ENCODE results near the gene IL3.

Gene IL3, protein sequence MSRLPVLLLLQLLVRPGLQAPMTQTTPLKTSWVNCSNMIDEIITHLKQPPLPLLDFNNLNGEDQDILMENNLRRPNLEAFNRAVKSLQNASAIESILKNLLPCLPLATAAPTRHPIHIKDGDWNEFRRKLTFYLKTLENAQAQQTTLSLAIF

DNA sequence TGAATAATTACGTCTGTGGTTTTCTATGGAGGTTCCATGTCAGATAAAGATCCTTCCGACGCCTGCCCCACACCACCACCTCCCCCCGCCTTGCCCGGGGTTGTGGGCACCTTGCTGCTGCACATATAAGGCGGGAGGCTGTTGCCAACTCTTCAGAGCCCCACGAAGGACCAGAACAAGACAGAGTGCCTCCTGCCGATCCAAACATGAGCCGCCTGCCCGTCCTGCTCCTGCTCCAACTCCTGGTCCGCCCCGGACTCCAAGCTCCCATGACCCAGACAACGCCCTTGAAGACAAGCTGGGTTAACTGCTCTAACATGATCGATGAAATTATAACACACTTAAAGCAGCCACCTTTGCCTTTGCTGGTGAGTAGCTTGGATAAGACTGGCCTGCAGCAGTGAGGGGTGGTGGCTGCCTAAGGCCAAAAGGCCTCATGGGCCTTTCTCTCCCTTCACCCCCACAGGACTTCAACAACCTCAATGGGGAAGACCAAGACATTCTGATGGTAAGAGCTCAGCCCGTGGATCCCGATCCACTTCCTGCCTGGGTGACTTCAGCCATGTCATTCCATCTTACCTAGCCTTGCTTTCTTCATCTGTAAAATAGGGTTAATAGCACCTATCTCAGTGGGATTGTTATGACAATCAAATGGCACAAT lies at the start of gene IL3:
IL3 (plus strand) TSS at position 155 of the 661 bp plus-strand sequence; CDS start at position 207, 52 bp downstream.
- DNase-seq, result no peak

DNA sequence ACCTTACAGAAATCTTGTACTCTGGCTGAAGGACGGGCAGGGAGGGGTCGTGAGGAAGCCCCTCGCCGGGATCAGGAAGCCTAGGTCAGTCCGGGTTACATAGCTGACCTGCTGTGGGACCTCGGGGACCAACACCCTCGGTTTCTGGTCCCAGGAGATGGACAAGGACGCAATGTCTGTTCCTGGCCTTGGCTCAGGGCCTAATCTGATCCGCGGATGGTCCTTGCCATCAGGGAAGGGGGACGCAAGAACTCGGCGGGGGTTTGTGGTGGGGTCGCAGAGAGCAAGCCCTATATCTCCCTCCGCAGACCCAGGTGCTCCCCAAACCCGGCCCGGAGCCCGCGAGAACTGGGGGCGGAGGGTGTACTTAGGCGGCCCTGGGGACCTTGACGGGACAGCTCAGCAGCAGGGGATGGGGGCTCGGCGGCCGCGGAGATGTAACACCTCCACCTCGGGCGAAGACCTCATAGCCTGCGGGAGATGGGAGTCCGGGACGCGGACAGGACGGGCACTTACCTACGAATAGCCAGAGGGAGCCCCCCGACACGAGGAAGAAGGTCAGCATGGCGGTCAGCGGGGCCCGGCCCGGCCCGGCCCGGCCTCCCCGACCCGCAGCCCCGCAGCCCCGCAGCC lies 49.4 kb upstream of the IL3 start:
- no peak for DNase-seq

DNA sequence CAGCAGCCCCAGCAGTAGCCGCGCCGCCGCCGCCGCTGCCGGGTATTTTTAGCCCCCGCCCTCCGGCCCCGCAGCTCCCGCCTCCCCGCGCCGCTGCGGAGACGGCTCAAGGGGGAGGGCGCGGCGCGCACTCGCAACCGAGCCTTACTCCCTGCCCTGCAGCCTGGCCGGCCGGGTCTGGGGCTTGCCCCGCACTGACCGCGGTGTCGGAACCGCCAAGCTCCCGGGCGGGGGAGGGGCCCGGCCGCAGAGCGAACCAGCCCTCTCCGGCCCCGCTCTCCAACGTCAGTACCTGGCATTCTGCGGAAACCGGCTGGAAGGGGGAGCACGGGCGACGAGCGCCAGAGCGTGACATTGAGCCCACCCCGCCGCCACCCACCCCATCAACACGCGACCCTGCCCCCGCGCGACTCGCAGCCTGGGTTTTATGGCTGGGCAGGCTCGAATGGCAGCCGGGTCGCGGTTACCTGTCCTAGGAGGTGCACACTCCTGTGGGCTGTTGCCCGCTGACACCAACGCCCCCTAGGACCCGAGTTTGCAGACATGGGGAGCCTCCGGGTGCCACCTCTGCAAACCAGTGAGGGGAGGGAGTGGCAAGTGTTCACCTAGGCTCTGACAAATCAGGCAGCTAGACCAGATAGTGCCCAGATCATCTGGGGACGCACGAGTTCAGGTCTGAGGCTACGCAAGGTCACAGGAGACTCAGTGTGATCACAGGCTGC lies 48.7 kb upstream of the IL3 start, which contains the start of gene ACSL6:
ACSL6 (minus strand) TSS at position 37 of the 722 bp plus-strand sequence. CDS start 105 bp downstream, outside the sequence.
- DNase-seq, result no peak

DNA sequence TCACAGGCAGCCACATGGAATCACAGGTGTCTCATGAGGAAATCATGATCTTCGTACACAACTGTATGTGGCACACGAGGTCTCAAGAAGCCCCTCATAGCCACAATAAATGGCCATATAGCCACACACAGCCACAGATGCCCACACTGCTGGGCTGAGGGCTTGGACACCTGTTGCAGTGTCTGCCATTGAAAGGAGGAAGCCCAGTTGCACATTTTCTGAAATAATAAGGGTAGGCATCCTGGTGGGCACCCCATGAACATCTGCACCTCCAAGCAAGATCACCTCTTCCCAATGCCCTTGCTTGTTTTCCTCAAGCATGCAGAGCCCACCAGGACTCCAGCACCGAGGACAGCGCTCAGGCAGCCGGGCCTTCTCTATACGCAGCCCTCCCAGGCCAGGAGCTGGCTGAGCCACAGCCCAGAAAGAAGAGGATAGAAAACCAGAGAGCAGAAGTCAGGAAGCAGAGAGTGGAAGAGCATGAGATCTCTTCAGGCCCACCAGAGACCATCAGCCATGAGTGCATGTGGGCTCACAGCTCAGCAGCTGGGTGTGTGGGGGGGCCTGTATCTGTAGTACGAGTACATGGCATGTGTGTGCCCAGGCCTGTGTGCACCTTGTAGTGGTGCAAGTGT lies 48.0 kb upstream of the IL3 start:
- DNase-seq, result no peak

DNA sequence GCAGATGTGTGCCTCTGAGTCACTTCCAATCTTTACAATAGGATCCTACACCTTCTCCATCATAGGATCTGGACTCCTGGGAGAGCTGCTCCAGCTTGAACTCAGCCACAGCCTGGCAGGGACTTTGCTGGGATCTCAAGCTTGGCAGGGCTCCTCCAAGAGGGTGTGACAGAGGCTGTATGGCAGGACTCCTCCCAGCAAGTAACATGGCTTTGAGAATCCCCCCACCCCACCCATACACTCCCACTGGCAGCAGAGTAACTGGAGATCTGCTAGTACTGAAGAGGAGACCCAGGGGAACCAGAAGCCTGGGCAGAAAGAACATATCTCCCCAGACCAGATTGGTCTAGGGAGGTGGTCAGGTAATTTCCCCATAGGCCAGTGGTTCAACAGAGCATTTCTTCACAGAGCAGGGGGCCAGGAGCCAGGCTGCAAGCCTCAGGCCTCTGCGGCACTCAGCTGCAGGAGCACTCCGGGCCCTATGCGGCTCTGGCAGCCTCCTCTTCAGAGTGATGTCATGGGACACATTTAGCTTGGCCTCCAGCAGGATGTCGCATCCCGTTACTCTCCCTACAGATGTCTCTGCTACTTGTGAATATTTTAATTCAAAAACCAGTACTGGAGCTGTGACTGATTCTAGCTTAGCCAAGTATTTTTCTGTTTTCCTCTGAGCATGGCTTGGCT lies 47.3 kb upstream of the IL3 start:
- no peak for DNase-seq

DNA sequence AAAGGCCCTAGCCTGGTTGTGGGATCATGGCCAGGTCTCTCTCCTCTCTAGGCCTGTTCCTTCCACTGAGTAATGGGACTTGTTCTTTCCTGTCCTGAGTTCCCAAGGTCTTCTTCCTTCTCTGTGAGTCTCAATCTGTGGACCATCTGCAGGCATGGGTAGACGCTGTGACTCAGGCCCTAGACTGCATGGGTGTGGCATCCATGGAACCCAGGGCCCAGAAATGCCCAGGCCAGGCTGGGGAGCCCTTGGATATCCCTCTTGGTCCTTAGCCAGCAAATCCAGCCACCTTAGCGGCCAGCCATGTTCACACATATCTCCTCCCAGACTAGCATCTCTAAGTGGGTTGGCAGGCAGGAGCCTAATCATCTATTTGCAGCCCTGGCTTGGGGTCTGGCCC lies 46.7 kb upstream of the IL3 start:
- no peak for DNase-seq

DNA sequence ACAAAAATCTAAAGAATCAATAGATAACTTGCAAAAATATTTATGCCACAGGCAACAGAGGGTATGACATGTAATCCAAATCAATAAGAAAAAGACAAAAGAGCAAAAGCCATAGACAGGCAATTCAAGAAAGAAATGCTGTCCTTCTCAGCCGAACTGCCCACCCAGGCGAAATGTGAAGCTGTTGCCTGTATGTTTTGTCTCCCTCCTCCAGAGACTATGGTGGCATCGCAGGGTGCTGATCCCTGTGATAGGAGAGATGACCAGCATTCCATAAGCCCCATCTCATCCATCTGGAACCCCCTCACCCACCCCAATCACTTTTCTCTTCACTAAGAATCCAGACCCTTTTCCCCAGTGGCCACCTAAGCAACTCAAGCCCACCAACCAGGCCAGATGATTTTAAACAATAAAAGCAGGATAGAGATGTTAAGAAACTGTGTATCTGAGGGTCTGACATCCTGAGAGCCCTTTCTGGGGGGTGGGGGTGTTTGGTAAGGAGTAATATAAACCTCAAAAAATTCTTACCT lies 43.7 kb upstream of the IL3 start:
- no peak for DNase-seq

DNA sequence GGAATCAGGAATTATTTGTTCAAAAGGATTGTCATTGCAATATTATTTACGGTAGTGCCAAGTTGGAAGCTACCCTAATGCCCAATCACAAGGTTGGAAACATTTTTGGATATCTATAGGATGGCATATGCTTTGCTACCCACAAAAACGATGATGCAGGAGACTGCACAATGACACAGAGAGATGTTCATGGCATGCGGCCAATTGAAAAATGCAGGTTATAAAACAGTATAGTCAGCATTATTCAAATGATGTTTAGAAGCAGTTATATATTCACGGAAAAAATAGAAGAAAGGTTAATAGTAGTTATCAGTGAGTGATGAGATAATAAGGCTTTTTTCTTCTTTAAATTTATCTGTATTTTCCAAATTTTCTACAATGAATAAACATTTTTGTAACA lies 43.1 kb upstream of the IL3 start:
- DNase-seq, result no peak

DNA sequence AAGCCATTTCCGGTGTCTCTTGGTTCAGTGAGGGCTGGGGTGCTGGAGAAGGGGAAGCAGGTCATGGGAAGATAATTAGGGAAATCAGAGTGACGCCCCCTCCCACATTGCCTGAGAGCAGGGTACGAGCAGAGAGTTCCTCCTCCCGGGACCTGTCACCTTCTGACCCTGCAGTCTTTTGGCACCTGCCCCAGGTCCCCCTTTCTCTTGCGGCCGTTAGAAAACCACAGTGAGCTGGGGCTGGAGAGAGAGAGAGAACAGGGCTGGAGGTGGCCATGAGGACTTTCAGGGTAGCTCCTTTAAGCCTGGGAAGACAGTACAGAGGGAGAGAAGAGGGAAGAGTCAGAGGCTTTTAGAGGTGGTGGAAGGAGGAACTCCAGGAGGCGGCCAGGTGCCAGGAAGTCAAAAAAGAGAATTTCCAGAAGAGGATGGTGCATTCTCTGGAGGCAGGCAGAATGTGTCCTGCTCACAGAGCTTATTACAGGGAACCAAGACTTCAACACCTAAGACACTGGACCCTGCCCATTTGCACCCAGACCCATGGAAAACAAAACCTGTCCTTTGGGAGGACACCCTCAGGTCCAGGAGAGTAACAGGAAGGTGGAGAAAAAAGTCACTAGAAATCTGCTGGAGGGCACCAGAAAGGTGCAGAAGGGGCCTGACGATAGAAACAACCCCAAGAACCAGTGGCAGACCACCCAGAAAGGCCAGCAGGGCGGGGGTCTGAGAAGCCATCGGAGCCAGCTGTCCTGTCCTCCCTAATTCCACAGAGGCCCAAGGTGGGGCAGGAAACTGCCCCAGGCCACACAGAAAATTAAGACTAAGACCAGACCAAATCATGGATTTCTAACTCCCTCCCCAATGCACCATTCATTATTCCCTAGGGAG lies 42.5 kb upstream of the IL3 start:
- DNase-seq, result no peak

DNA sequence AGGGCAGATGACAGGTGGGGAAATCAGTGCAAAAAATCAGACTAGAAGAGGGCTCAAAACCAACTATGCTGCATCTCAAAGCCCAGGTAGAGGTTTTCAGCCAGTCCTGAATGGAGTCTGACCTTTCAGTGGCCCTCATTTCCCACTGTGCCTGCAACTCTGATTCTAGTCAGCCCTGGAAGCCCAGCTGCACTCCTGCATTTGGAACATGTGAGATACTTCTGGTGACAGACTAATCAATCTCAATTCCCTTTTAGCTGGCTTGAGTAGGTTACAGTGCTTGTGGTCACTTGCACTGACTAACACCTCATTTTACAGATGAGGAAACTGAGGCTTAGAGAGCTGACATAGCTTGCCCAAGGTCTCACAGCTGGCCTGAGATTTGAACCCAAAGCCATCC lies 41.1 kb upstream of the IL3 start:
- DNase-seq, result no peak

DNA sequence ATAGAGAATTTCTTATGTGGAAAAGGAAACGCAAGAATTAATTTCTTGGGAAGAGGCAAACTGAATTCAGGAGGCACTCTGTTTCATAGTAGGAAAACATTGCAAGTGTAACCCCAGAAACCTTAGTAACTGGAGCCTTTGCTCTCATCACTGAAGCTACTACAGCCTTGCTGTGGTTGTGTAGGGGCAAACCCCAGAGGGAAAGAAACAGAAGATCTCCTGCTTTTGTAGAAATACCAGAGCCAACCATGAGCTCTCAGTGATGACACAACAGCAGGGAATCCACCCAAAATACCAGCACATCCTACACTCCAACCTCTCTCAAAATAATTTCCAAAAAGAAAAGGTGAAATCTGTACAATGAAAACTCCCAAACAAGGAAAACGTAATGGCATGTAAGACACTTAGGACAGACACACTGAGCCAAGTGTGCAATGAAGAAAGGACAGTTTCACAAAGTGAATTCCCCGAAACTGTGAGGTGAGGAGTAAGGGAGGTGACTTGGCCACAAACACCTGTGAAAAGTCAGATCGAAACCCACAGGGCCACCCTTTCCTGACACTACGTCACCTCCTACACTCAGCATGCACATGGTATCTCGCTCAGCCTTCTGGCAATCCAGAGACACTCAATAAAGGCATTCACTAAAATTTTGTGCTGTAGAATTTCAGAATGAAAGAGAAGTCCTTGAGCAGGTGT lies 40.4 kb upstream of the IL3 start:
- no peak for DNase-seq

DNA sequence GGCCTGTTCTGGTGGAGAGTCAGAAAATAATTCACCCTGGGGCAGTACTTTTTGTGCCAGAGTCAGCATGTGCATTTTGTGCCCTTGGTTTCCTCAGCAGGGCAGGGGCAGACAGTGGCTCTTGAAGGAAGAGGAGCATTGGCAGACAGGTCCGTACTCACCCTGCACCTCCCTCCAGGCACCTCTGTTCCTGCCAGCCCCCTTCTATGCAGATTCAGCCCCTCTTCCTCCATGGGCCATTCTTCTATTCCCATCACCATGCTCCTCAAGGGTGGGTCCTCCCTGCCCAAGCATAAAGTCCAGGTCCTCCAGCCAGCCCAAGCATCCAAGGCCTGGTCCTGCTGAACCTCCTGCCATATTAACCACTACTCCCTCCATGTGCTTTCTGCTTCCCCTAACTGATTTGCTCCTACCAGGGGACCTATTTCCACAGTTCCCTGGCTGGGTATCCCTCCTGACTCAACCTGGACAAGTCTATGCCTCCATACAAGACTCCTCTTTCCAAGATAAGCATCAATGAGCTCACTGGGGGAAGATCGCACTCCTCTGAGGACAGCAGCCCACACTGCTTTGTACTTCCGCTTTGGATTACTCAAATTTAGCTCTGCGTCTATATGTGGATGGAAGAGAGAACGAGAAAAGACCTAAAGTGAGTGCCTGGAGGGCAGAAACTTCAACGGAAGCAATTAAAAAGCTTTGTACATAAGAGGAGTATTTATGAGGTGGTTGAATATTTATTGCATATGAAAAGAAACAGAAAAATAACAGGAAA lies 39.7 kb upstream of the IL3 start:
- no peak for DNase-seq

DNA sequence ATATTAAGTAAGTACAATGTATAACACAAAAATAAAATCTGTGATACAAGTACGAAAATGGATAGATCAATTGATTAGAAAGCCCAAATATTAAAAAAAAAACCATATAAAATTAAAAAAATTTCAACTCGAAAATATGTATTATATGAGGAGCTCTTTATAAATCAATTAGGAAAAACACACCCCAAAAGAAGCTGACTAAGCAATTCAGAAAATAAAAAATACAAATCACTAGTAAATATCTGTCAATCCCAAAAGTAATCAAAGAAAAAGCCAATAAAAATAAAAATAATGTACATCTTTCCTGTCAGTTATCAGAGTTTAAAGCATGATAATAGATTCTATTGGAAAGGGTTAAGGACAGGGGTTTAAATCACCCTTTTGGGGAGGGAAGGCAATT lies 38.8 kb upstream of the IL3 start:
- DNase-seq, result no peak

DNA sequence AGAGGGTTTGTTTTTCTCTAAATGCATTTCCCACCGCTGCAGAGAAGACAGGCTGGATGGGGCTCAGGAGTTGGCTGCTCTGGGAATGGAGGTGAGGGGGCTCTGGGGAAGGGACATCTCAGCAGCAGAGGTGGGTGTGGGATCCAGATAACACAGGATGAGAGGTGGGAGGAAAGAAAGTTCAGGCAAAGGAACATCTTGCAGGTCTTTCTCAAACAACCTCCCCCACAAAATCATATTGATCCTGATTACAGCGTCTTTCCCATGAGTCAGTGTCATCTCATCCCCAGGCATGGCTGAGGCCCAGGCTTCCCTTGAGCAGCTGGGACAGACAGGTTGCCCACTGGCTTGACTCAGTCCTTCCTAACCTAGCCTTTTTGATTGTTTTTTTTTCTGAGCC lies 37.7 kb upstream of the IL3 start:
- no peak for DNase-seq

DNA sequence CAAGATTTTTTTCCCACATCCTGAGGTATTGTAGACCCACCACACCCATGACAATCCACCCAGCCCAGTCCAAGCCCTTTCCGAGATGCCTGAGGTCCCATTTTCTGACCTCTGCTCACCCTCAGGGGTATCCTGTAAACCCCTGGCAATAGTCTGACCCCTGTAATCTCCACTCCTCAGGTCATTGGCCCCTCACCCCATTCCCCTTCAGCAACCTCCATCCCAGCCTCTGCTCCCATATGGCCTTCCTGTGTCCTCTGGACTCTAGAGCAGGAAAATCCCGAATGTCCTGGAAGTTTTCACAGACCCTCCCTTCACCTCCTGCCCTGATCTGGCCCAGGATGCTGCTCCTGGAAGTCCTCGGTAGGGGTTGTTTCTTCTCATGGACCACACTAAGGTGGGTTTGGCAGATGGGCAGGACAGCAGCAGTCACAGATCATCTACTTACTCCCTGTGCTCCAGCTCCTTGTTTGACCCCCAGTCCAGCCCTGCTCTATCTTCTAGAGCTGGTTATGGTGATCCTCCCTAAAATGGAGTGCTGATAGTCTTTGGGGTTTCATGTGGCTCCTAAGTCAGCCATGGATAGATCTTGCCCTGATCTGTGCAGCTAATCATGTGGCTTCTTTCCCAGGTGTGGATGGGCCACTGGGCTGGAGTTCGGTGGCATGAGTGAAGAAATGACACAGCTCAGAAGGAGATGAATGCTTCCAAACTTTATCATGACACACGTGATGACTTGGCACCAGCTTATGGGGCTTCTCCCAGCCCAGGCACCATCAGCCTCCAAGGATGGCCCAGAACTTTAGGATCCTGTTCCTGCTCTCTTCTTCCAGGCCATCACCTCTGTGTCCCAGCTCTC lies 37.0 kb upstream of the IL3 start:
- no peak for DNase-seq

DNA sequence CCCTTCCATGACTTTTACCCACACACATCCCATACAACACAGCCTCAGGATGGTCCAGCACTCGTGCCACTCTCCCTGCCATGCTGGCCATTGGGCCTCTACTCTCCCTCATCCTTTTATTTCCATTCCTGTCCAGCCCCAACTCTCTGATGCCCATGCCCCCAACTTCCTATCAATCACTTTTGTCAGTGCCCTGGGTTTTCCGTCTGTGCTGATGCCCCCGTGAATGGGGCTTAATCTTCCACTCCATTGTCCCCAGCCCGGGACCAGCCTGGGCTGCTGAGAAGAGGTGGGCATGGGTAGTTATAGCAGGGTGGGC lies 36.4 kb upstream of the IL3 start:
- DNase-seq, result no peak

DNA sequence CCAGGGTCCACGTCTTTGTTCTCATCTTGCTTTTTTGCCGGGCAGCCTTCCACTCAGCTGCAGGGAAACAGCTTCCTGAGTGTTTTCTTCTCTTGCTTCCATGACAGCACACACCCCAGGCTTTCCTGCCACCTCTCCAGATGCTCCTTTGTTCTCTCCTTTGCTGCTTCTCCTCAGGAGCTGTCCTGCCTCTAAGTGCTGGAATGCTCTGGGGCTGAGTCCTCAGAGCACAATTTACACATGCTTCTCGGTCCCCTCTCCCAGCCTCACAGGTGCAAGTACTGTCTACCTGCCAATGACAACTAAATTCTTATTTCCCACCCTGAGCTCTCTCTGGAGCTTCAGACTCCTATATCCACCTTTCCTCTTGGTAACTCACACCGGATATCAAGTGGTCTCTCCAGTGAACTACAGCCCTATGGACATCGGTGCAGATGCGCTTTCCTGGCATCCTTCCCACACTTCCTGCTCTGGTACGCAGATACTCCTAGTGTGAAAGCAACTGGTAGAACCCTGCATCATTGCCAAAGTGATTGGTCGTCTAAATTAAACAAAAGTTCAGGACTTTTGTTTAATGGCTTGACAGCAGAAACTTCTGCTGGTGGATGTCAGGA lies 35.6 kb upstream of the IL3 start:
- DNase-seq, result no peak

DNA sequence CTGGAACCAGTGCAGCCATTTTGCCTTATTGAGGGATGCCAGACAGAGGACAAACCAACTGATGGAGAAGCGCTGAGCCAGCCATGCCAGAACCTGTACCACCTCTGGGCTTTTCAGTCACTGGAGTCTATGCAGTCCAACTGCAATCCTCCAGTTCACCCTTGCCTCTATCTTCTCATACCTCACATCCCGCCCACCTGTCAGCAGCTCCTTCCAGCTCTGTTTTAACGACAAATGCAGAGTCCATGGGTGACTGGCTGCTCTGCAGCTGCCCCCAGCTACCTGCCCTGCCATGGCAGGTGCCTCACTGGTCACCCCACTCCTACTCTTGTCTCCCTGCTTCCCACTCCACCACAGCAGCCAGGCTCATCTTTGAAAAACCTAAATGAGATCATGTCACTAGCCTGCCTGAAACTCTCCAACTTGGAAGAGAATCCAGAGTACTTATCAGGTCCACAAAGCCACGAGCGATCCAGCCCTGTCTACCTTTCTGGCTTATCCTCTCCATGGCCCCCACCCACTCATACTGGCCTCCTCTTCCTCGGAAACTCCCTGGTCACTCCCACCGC lies 35.0 kb upstream of the IL3 start:
- DNase-seq, result no peak

Data from NCI-H2029 treated with DMSO at 0.1 percent for 48 hours (cell line).